CD8-positive, alpha-beta memory T cell (primary cell): ENCODE results near the gene ARFIP2. TPM values are rescaled to one million over a fixed set of nuclear protein-coding genes. Genes with fewer than 3 reads are reported as not detected.

Experiments
- CTCF ChIA-PET: fragments of 350-600 bp; sonication (Branson Sonifier 250); formaldehyde crosslinking; loops from one replicate; lab custom pipeline; 2021; ENCODE audit warnings: antibody characterized with exemption; lab: Charles Lee
- POLR2A ChIA-PET: fragments of 350-600 bp; sonication (Branson Sonifier 250); formaldehyde crosslinking; loops from one replicate; lab custom pipeline; 2021; ENCODE audit warnings: antibody characterized with exemption; lab: Charles Lee
- DNase-seq, 5 donors: peaks; one replicate each; pipeline versions ENCODE4 v3.0.0 to v3.0.0-alpha.2; 2020 to 2022; ENCODE audit warnings: mixed read lengths in 1 of 5
- H3K27ac ChIP-seq: one replicate; pipeline ENCODE4 v1.7.0; 2013; ENCODE audit warnings: low read depth, mild to moderate bottlenecking, low read length, moderate library complexity
- H3K27me3 ChIP-seq: 2 replicates; pipeline ENCODE4 v1.7.0; 2013; ENCODE audit warnings: low read length, mild to moderate bottlenecking; ENCODE audit not compliant: insufficient read depth, poor library complexity, severe bottlenecking
- H3K36me3 ChIP-seq: 2 replicates; pipeline ENCODE4 v1.7.0; 2013; ENCODE audit warnings: mild to moderate bottlenecking, low read length, moderate library complexity; ENCODE audit not compliant: insufficient read depth
- H3K4me1 ChIP-seq: 2 replicates; pipeline ENCODE4 v1.7.0; 2013; ENCODE audit warnings: mild to moderate bottlenecking, low read length, moderate library complexity; ENCODE audit not compliant: insufficient read depth
- H3K4me3 ChIP-seq: 2 replicates; pipeline ENCODE4 v1.7.0; 2013; ENCODE audit warnings: mild to moderate bottlenecking, low read length
- H3K9me3 ChIP-seq: 2 replicates; pipeline ENCODE4 v1.7.0; 2013; ENCODE audit warnings: mild to moderate bottlenecking, low read length
- H3K27ac Mint-ChIP-seq, 8 donors: one replicate each; pipeline ENCODE4 v1.8.0; 2020 to 2021; ENCODE audit warnings: mixed read lengths in 8 of 8, mild to moderate bottlenecking in 6 of 8, inconsistent platforms in 3 of 8, moderate library complexity in 3 of 8
- H3K27me3 Mint-ChIP-seq, 2 donors: one replicate each; pipeline ENCODE4 v1.8.0; 2020 to 2021; ENCODE audit warnings: mixed read lengths in 2 of 2, mild to moderate bottlenecking in 1 of 2, moderate library complexity in 1 of 2
- H3K36me3 Mint-ChIP-seq, 3 donors: one replicate each; pipeline ENCODE4 v1.8.0; 2020 to 2021; ENCODE audit warnings: mixed read lengths in 3 of 3, inconsistent platforms in 1 of 3, mild to moderate bottlenecking in 1 of 3
- H3K4me1 Mint-ChIP-seq, 3 donors: one replicate each; pipeline ENCODE4 v1.8.0; 2020 to 2021; ENCODE audit warnings: mixed read lengths in 3 of 3, inconsistent platforms in 1 of 3, mild to moderate bottlenecking in 1 of 3
- H3K4me3 Mint-ChIP-seq, 7 donors: one replicate each; pipeline ENCODE4 v1.8.0; 2020 to 2021; ENCODE audit warnings: mixed read lengths in 7 of 7, mild to moderate bottlenecking in 6 of 7, moderate library complexity in 4 of 7, inconsistent platforms in 2 of 7
- H3K9me3 Mint-ChIP-seq, 5 donors: one replicate each; pipeline ENCODE4 v1.8.0; 2020 to 2022; ENCODE audit warnings: mixed read lengths in 5 of 5, mild to moderate bottlenecking in 3 of 5, moderate library complexity in 2 of 5, inconsistent platforms in 1 of 5
- polyA plus RNA-seq: library from polyadenylated mRNA; unstranded; fragments of 300-500 nt; fragmentation: Illumina TruSeq; gene quantifications from one replicate; pipeline ENCODE4 v1.2.3, GENCODE V29; 2021
- total RNA-seq, 2 experiments: library from RNA; stranded (reverse); gene quantifications; one replicate each; pipeline ENCODE4 v1.2.3, GENCODE V29; 2021

The ARFIP2 gene
- total and polyA plus RNA-seq, 3 experiments from 2014 or later, result 35.2 to 47.5 (median 46.9) TPM

GRCh38 chr11:6455070-6455469 lies 26.1 kb downstream of the ARFIP2 start:
- ChIA-PET CTCF (interaction anchor here (1.3 to 5.0 kb wide), 6 partner anchors 10 to 213 kb away, joined by 3 to 27 read pairs (median 4); no protein-coding TSS in a partner anchor), POLR2A (interaction anchor here (0.9 kb wide), 1 partner anchor 76 kb away, joined by 3 read pairs; no protein-coding TSS in a partner anchor)
- DNase-seq, result no peak
- Mint-ChIP-seq H3K36me3 (peaks cover 5 to 49% (median 22%) of the 10 kb centered on the region in 3 donors), H3K4me3 (no peak overlapping the region), H3K27me3 (peaks cover 0 to 3% of the 10 kb centered on the region in 2 donors), H3K9me3 (no peaks in the 10 kb centered on the region), H3K4me1 (no peaks in the 10 kb centered on the region), H3K27ac (no peak overlapping the region)
- H3K36me3 ChIP-seq, result peaks cover 6% of the 10 kb centered on the region
- H3K4me3 ChIP-seq, result no peak overlapping the region
- H3K9me3 ChIP-seq, result no peaks in the 10 kb centered on the region
- no peaks in the 10 kb centered on the region for H3K4me1 ChIP-seq
- no peak overlapping the region for H3K27ac ChIP-seq
- H3K27me3 ChIP-seq, result no peaks in the 10 kb centered on the region

GRCh38 chr11:6453152-6453551 lies 28.0 kb downstream of the ARFIP2 start:
- no peaks in the 10 kb centered on the region for H3K4me1 Mint-ChIP-seq
- no peaks in the 10 kb centered on the region for H3K9me3 Mint-ChIP-seq
- ChIA-PET POLR2A (interaction anchor here (1.1 kb wide), 1 partner anchor 74 kb away, joined by 3 read pairs; no protein-coding TSS in a partner anchor), CTCF (interaction anchor here (1.2 to 5.0 kb wide), 5 partner anchors 10 to 90 kb away, joined by 3 to 27 read pairs (median 6); partner anchors contain the start of gene HPX)
- no peak overlapping the region for H3K27ac ChIP-seq
- peaks cover 6% of the 10 kb centered on the region for H3K36me3 ChIP-seq
- no peaks in the 10 kb centered on the region for H3K9me3 ChIP-seq
- H3K36me3 Mint-ChIP-seq, result peaks cover 5 to 46% (median 18%) of the 10 kb centered on the region in 3 donors
- DNase-seq, result no peak
- peaks cover 0 to 3% of the 10 kb centered on the region in 2 donors for H3K27me3 Mint-ChIP-seq
- H3K4me3 ChIP-seq, result no peak overlapping the region
- H3K27ac Mint-ChIP-seq, result no peak overlapping the region
- no peaks in the 10 kb centered on the region for H3K4me1 ChIP-seq
- H3K4me3 Mint-ChIP-seq, result no peak overlapping the region
- no peaks in the 10 kb centered on the region for H3K27me3 ChIP-seq

GRCh38 chr11:6452219-6452618 lies 28.9 kb downstream of the ARFIP2 start:
- Mint-ChIP-seq H3K9me3 (no peaks in the 10 kb centered on the region), H3K4me3 (no peak overlapping the region), H3K27ac (peak overlapping the region in 1 of 8 donors; percentile 5), H3K4me1 (no peaks in the 10 kb centered on the region), H3K36me3 (peaks cover 5 to 40% (median 18%) of the 10 kb centered on the region in 3 donors), H3K27me3 (peaks cover 0 to 3% of the 10 kb centered on the region in 2 donors)
- H3K27ac ChIP-seq, result no peak overlapping the region
- no peak overlapping the region for H3K4me3 ChIP-seq
- H3K4me1 ChIP-seq, result no peaks in the 10 kb centered on the region
- POLR2A ChIA-PET, result interaction anchor here (1.1 kb wide), 1 partner anchor 73 kb away, joined by 3 read pairs; no protein-coding TSS in a partner anchor
- H3K27me3 ChIP-seq, result no peaks in the 10 kb centered on the region
- H3K36me3 ChIP-seq, result peaks cover 6% of the 10 kb centered on the region
- DNase-seq, result no peak
- CTCF ChIA-PET, result interaction anchor here (0.9 to 5.0 kb wide), 5 partner anchors 9 to 89 kb away, joined by 3 to 27 read pairs (median 6); partner anchors contain the start of gene HPX
- H3K9me3 ChIP-seq, result no peaks in the 10 kb centered on the region

GRCh38 chr11:6448574-6448973 lies 32.6 kb downstream of the ARFIP2 start:
- H3K9me3 Mint-ChIP-seq, result no peaks in the 10 kb centered on the region
- POLR2A ChIA-PET, result no interaction called here
- no peak for DNase-seq
- H3K36me3 ChIP-seq, result no peaks in the 10 kb centered on the region
- no peaks in the 10 kb centered on the region for H3K27me3 ChIP-seq
- no peak overlapping the region for H3K4me3 ChIP-seq
- H3K4me1 Mint-ChIP-seq, result no peaks in the 10 kb centered on the region
- no peaks in the 10 kb centered on the region for H3K27me3 Mint-ChIP-seq
- no peak overlapping the region for H3K4me3 Mint-ChIP-seq
- H3K27ac Mint-ChIP-seq, result peak overlapping the region in 1 of 8 donors; percentile 12
- CTCF ChIA-PET, result interaction anchor here (14.4 kb wide), 1 partner anchor 67 kb away, joined by 467 read pairs; no protein-coding TSS in a partner anchor
- no peaks in the 10 kb centered on the region for H3K9me3 ChIP-seq
- H3K4me1 ChIP-seq, result peaks cover 1% of the 10 kb centered on the region
- H3K36me3 Mint-ChIP-seq, result peaks cover 0 to 10% (median 6%) of the 10 kb centered on the region in 3 donors
- no peak overlapping the region for H3K27ac ChIP-seq

- no peak overlapping the region for H3K4me3 Mint-ChIP-seq
- Histone ChIP-seq H3K27me3 (no peaks in the 10 kb centered on the region), H3K27ac (no peak overlapping the region), H3K36me3 (no peaks in the 10 kb centered on the region), H3K9me3 (no peaks in the 10 kb centered on the region), H3K4me3 (no peak overlapping the region), H3K4me1 (peaks cover 21% of the 10 kb centered on the region)
- no peaks in the 10 kb centered on the region for H3K27me3 Mint-ChIP-seq
- ChIA-PET POLR2A (interaction anchor here (1.6 to 2.0 kb wide), 2 partner anchors 53 to 64 kb away, joined by 5 to 7 read pairs; partner anchors contain the start of gene SMPD1), CTCF (interaction anchor here (0.7 to 14.4 kb wide), 28 partner anchors 10 to 282 kb away, joined by 3 to 467 read pairs (median 6); partner anchors contain the start of genes APBB1, ARFIP2, MRPL17 and SMPD1)
- no peaks in the 10 kb centered on the region for H3K4me1 Mint-ChIP-seq
- peak; percentile 33 to 69 (median 44) for DNase-seq
- no peaks in the 10 kb centered on the region for H3K36me3 Mint-ChIP-seq
- H3K9me3 Mint-ChIP-seq, result no peaks in the 10 kb centered on the region
- H3K27ac Mint-ChIP-seq, result no peak overlapping the region
Measured at GRCh38 chr11:6443269-6444003, 37.7 kb downstream of the ARFIP2 start.

GRCh38 chr11:6442441-6442840 lies 38.7 kb downstream of the ARFIP2 start:
- H3K27me3 Mint-ChIP-seq, result no peaks in the 10 kb centered on the region
- no peak overlapping the region for H3K4me3 Mint-ChIP-seq
- H3K9me3 Mint-ChIP-seq, result no peaks in the 10 kb centered on the region
- no peaks in the 10 kb centered on the region for H3K36me3 Mint-ChIP-seq
- ChIA-PET POLR2A (interaction anchor here (1.6 to 2.0 kb wide), 2 partner anchors 52 to 63 kb away, joined by 5 to 7 read pairs; partner anchors contain the start of gene SMPD1), CTCF (interaction anchor here (0.8 to 14.4 kb wide), 8 partner anchors 9 to 82 kb away, joined by 4 to 467 read pairs (median 12); partner anchors contain the start of gene APBB1)
- DNase-seq, result no peak
- peaks cover 31% of the 10 kb centered on the region for H3K4me1 ChIP-seq
- no peaks in the 10 kb centered on the region for H3K36me3 ChIP-seq
- H3K9me3 ChIP-seq, result no peaks in the 10 kb centered on the region
- H3K27ac ChIP-seq, result no peak overlapping the region
- H3K4me1 Mint-ChIP-seq, result no peaks in the 10 kb centered on the region
- H3K27ac Mint-ChIP-seq, result no peak overlapping the region
- H3K27me3 ChIP-seq, result no peaks in the 10 kb centered on the region
- H3K4me3 ChIP-seq, result no peak overlapping the region

GRCh38 chr11:6440906-6441358 lies 40.2 kb downstream of the ARFIP2 start, which contains the start of gene HPX:
TSS of gene HPX (minus strand) at chr11:6440987. CDS start at chr11:6440963, 24 bp downstream.
- Mint-ChIP-seq H3K4me1 (no peaks in the 10 kb centered on the region), H3K36me3 (peaks cover 0 to under 1% (median 0%) of the 10 kb centered on the region in 3 donors)

More at GRCh38 chr11:6440906-6441358, 40.2 kb downstream of the ARFIP2 start, which contains the start of gene HPX:
- DNase-seq, result no peak
- Histone ChIP-seq H3K27ac (no peak within 1 kb of the TSS), H3K27me3 (no peaks in the 10 kb centered on the region), H3K36me3 (no peaks in the 10 kb centered on the region), H3K4me1 (peaks cover 32% of the 10 kb centered on the region), H3K9me3 (no peaks in the 10 kb centered on the region), H3K4me3 (no peak within 1 kb of the TSS)
- ChIA-PET CTCF (interaction anchor here (0.7 to 14.4 kb wide), 9 partner anchors 12 to 190 kb away, joined by 3 to 467 read pairs (median 4); partner anchors contain the start of genes ARFIP2, SMPD1 and TIMM10B), POLR2A (interaction anchor here (0.8 kb wide), 1 partner anchor 631 kb away, joined by 3 read pairs; no protein-coding TSS in a partner anchor)
- H3K4me3 Mint-ChIP-seq, result no peak within 1 kb of the TSS
- H3K27me3 Mint-ChIP-seq, result no peaks in the 10 kb centered on the region
- H3K27ac Mint-ChIP-seq, result peak within 1 kb of the TSS in 1 of 8 donors; percentile 8
- no peaks in the 10 kb centered on the region for H3K9me3 Mint-ChIP-seq
